ENCODE results near the gene HEMGN. TPM values are rescaled to one million over a fixed set of nuclear protein-coding genes. Genes with fewer than 3 reads are reported as not detected.
"Not testable (repeated sequence)": the region's sequence is repeated elsewhere in the genome, so short reads cannot be mapped to it uniquely, and the experiment has no call there.

Gene HEMGN
- polyA plus RNA-seq, 1 donor from 2014 or later = 0.44 TPM

GRCh38 chr9:97950873-97951272, 12.9 kb upstream of the HEMGN start:
- not testable (repeated sequence) for H3K4me3 Mint-ChIP-seq, H3K9me3 Mint-ChIP-seq, H3K27ac Mint-ChIP-seq, H3K36me3 Mint-ChIP-seq, H3K4me1 Mint-ChIP-seq
- peaks cover 13% of the 10 kb centered on the region for H3K27me3 Mint-ChIP-seq

GRCh38 chr9:97947094-97947493, 9.1 kb upstream of the HEMGN start:
- not testable (repeated sequence) for H3K36me3 Mint-ChIP-seq, H3K9me3 Mint-ChIP-seq, H3K4me3 Mint-ChIP-seq, H3K27ac Mint-ChIP-seq, H3K4me1 Mint-ChIP-seq
- H3K27me3 Mint-ChIP-seq = peaks cover 16% of the 10 kb centered on the region

- H3K4me1 Mint-ChIP-seq, H3K27ac Mint-ChIP-seq, H3K4me3 Mint-ChIP-seq, H3K36me3 Mint-ChIP-seq, H3K9me3 Mint-ChIP-seq: not testable (repeated sequence)
- H3K27me3 Mint-ChIP-seq = peaks cover 14% of the 10 kb centered on the region
Measured at GRCh38 chr9:97945470-97945869, 7.5 kb upstream of the HEMGN start.

GRCh38 chr9:97944612-97945011, 6.6 kb upstream of the HEMGN start:
- Mint-ChIP-seq H3K4me1 (no peaks in the 10 kb centered on the region), H3K27me3 (peaks cover 8% of the 10 kb centered on the region), H3K27ac (no peak overlapping the region), H3K9me3 (peaks cover 0 to 2% (median 0%) of the 10 kb centered on the region in 3 donors), H3K4me3 (no peak overlapping the region), H3K36me3 (no peaks in the 10 kb centered on the region)

- H3K4me1 Mint-ChIP-seq = peaks cover under 1 to 2% (median under 1%) of the 10 kb centered on the region in 3 donors
Measured at GRCh38 chr9:97943308-97943855, 5.4 kb upstream of the HEMGN start.

GRCh38 chr9:97941323-97941722, 3.4 kb upstream of the HEMGN start:
- peaks cover 0 to 2% (median 0%) of the 10 kb centered on the region in 3 donors for H3K9me3 Mint-ChIP-seq
- H3K27ac Mint-ChIP-seq = no peak overlapping the region
- no peaks in the 10 kb centered on the region for H3K36me3 Mint-ChIP-seq
- no peak overlapping the region for H3K4me3 Mint-ChIP-seq
- peaks cover 4 to 9% (median 5%) of the 10 kb centered on the region in 3 donors for H3K4me1 Mint-ChIP-seq
- H3K27me3 Mint-ChIP-seq = peaks cover 7% of the 10 kb centered on the region

More at GRCh38 chr9:97943308-97943855, 5.4 kb upstream of the HEMGN start:
- Mint-ChIP-seq H3K27ac (no peak overlapping the region), H3K4me3 (no peak overlapping the region), H3K9me3 (peaks cover 0 to 2% (median 0%) of the 10 kb centered on the region in 3 donors), H3K36me3 (no peaks in the 10 kb centered on the region), H3K27me3 (peaks cover 6% of the 10 kb centered on the region)

GRCh38 chr9:97940741-97941140, 2.8 kb upstream of the HEMGN start:
- Mint-ChIP-seq H3K4me1 (peaks cover 4 to 9% (median 5%) of the 10 kb centered on the region in 3 donors), H3K36me3 (no peaks in the 10 kb centered on the region), H3K9me3 (peaks cover 0 to 2% (median 0%) of the 10 kb centered on the region in 3 donors), H3K4me3 (no peak overlapping the region), H3K27ac (no peak overlapping the region), H3K27me3 (peaks cover 7% of the 10 kb centered on the region)

- no peak overlapping the region for H3K4me3 Mint-ChIP-seq
- H3K9me3 Mint-ChIP-seq = no peaks in the 10 kb centered on the region
- H3K27me3 Mint-ChIP-seq = peaks cover 4% of the 10 kb centered on the region
- no peaks in the 10 kb centered on the region for H3K36me3 Mint-ChIP-seq
- H3K4me1 Mint-ChIP-seq = peaks cover 4 to 9% (median 5%) of the 10 kb centered on the region in 3 donors
- H3K27ac Mint-ChIP-seq = no peak overlapping the region
Measured at GRCh38 chr9:97940233-97940632, 2.3 kb upstream of the HEMGN start.

- H3K9me3 Mint-ChIP-seq = no peaks in the 10 kb centered on the region
- H3K27me3 Mint-ChIP-seq = peaks cover 6% of the 10 kb centered on the region
- H3K4me3 Mint-ChIP-seq = no peak overlapping the region
- H3K4me1 Mint-ChIP-seq = peaks cover 4 to 11% (median 5%) of the 10 kb centered on the region in 3 donors
- no peaks in the 10 kb centered on the region for H3K36me3 Mint-ChIP-seq
- H3K27ac Mint-ChIP-seq = no peak overlapping the region
Measured at GRCh38 chr9:97936998-97937397, 974 bp downstream of the HEMGN start.

- Mint-ChIP-seq H3K36me3 (peaks cover 2% of the 10 kb centered on the region), H3K27me3 (peaks cover 6% of the 10 kb centered on the region), H3K27ac (no peak overlapping the region), H3K9me3 (no peaks in the 10 kb centered on the region), H3K4me1 (peaks cover 10 to 23% (median 10%) of the 10 kb centered on the region in 3 donors), H3K4me3 (no peak overlapping the region)
Measured at GRCh38 chr9:97935276-97935675, 2.7 kb downstream of the HEMGN start.

GRCh38 chr9:97934321-97935115, 3.5 kb downstream of the HEMGN start:
- H3K4me3 Mint-ChIP-seq = no peak overlapping the region

GRCh38 chr9:97933297-97933998, 4.5 kb downstream of the HEMGN start:
- H3K27me3 Mint-ChIP-seq = peaks cover 6% of the 10 kb centered on the region
- no peaks in the 10 kb centered on the region for H3K9me3 Mint-ChIP-seq
- peaks cover 2% of the 10 kb centered on the region for H3K36me3 Mint-ChIP-seq
- H3K4me3 Mint-ChIP-seq = no peak overlapping the region
- no peak overlapping the region for H3K27ac Mint-ChIP-seq
- peaks cover 9 to 23% (median 10%) of the 10 kb centered on the region in 3 donors for H3K4me1 Mint-ChIP-seq

More at GRCh38 chr9:97934321-97935115, 3.5 kb downstream of the HEMGN start:
- H3K9me3 Mint-ChIP-seq = no peaks in the 10 kb centered on the region
- no peak overlapping the region for H3K27ac Mint-ChIP-seq
- H3K4me1 Mint-ChIP-seq = peaks cover 10 to 23% (median 10%) of the 10 kb centered on the region in 3 donors
- H3K36me3 Mint-ChIP-seq = peaks cover 2% of the 10 kb centered on the region
- H3K27me3 Mint-ChIP-seq = peaks cover 6% of the 10 kb centered on the region

GRCh38 chr9:97930972-97931371, 7.0 kb downstream of the HEMGN start:
- Mint-ChIP-seq H3K4me1 (peaks cover 5 to 14% (median 6%) of the 10 kb centered on the region in 3 donors), H3K27me3 (peaks cover 8% of the 10 kb centered on the region)

GRCh38 chr9:97928986-97929604, 8.9 kb downstream of the HEMGN start:
- peaks cover 8 to 17% (median 10%) of the 10 kb centered on the region in 3 donors for H3K4me1 Mint-ChIP-seq
- H3K27ac Mint-ChIP-seq = no peak overlapping the region
- H3K4me3 Mint-ChIP-seq = no peak overlapping the region
- peaks cover 8% of the 10 kb centered on the region for H3K27me3 Mint-ChIP-seq
- H3K36me3 Mint-ChIP-seq = peaks cover 2% of the 10 kb centered on the region
- no peaks in the 10 kb centered on the region for H3K9me3 Mint-ChIP-seq

More at GRCh38 chr9:97930972-97931371, 7.0 kb downstream of the HEMGN start:
- Mint-ChIP-seq H3K27ac (no peak overlapping the region), H3K4me3 (no peak overlapping the region), H3K36me3 (peaks cover 2% of the 10 kb centered on the region), H3K9me3 (no peaks in the 10 kb centered on the region)

Measured in IgD-negative memory B cell (primary cell).